ENCODE data around the gene MTCL1. TPM values are rescaled to one million over a fixed set of nuclear protein-coding genes. Genes with fewer than 3 reads are reported as not detected.

The MTCL1 gene
- total RNA-seq, 1 experiment from 2014 or later: 22.7 TPM

DNA sequence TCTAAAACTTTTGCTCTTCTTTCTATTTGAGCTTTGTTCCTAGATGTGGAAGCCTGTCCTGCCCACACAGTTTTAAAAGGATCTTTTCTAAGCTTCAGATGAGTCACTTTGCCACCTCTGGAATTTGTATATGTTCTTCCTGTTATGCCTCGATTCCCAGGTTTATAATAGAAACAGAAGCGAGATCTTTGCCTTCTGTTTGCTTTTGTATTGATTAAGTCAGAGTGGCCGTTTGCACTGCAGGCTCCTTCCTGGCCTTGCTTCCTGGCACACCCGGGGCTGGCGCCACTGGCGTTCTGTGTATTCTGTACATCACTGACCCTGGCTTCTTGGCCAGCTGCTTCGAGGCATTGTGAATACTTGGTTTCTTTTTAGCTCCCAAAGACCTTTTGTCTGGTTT, 91.8 kb downstream of the MTCL1 start:
- H3K27ac ChIP-seq (ENCODE audit: low read depth, low read length): peak overlapping the region; percentile 20; the same call in 1 of the 2 replicates
- RAD21 ChIA-PET (ENCODE audit: low non-redundant PET in 1 of 2, low total read pairs in 2 of 2, uncharacterized antibody in 2 of 2, unreplicated experiment in 2 of 2): no interaction called here
- intact Hi-C loops (cut with micrococcal nuclease): loop anchor here (10.0 kb wide), 1 partner anchor 102 kb away; no protein-coding TSS in a partner anchor
- TF ChIP-seq, protein P1, sequence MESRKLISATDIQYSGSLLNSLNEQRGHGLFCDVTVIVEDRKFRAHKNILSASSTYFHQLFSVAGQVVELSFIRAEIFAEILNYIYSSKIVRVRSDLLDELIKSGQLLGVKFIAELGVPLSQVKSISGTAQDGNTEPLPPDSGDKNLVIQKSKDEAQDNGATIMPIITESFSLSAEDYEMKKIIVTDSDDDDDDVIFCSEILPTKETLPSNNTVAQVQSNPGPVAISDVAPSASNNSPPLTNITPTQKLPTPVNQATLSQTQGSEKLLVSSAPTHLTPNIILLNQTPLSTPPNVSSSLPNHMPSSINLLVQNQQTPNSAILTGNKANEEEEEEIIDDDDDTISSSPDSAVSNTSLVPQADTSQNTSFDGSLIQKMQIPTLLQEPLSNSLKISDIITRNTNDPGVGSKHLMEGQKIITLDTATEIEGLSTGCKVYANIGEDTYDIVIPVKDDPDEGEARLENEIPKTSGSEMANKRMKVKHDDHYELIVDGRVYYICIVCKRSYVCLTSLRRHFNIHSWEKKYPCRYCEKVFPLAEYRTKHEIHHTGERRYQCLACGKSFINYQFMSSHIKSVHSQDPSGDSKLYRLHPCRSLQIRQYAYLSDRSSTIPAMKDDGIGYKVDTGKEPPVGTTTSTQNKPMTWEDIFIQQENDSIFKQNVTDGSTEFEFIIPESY (IDR thresholded peaks at IDR 0.05; ENCODE audit: extremely low read depth, insufficient replicate concordance, low read length): no peak
- TF ChIP-seq EZH2phosphoT487 (IDR thresholded peaks at IDR 0.05; ENCODE audit: borderline replicate concordance) (no peak), YY1 (IDR thresholded peaks at IDR 0.05; ENCODE audit: extremely low read depth, insufficient replicate concordance, low read depth, low read length) (no peak), POLR2A (IDR thresholded peaks at IDR 0.05; ENCODE audit: borderline replicate concordance, extremely low read depth, insufficient read depth, insufficient read length) (no peak), ELF1 (IDR thresholded peaks at IDR 0.05; ENCODE audit: borderline replicate concordance, low read depth) (no peak), CEBPB (IDR thresholded peaks at IDR 0.05; ENCODE audit: low read depth) (no peak), FOSL1 (IDR thresholded peaks at IDR 0.05; ENCODE audit: low read depth) (peak; percentile 13; the same call in 1 of the 2 replicates), ZFX (IDR thresholded peaks at IDR 0.05) (no peak)
- H3K9me2 ChIP-seq (ENCODE audit: insufficient read depth): no peaks in the 10 kb centered on the region
- no peaks in the 10 kb centered on the region for H4K20me1 ChIP-seq (ENCODE audit: insufficient read depth)
- no peak overlapping the region for H3K9ac ChIP-seq (ENCODE audit: low read length)
- no peaks in the 10 kb centered on the region for H3K36me3 ChIP-seq (ENCODE audit: control insufficient read depth in 1 of 2, insufficient read depth in 2 of 2, low read length in 2 of 2)
- H3K27me3 ChIP-seq (ENCODE audit: insufficient read depth, low read length): no peaks in the 10 kb centered on the region
- no peak for ATAC-seq
- no peaks in the 10 kb centered on the region for H3K9me3 ChIP-seq (ENCODE audit: control insufficient read depth in 1 of 2, insufficient read depth in 1 of 2, low read depth in 1 of 2, low read length in 2 of 2)
- H3K4me3 ChIP-seq (replicated peaks in 1 of 2; ENCODE audit: low read depth in 1 of 2, low read length in 2 of 2): no peak overlapping the region
- H3K4me2 ChIP-seq (ENCODE audit: low read length): peak overlapping the region; percentile 49
- BruUV-seq (replicated peaks): no TSS peak
- no peak overlapping the region for H2AFZ ChIP-seq (ENCODE audit: low read depth, low read length, poor library complexity, severe bottlenecking)
- H3K4me1 ChIP-seq (ENCODE audit: control insufficient read depth in 1 of 2, insufficient read depth in 2 of 2, low read length in 2 of 2): peaks cover 75 to 86% of the 10 kb centered on the region in 2 experiments
- no peaks in the 10 kb centered on the region for H3K79me2 ChIP-seq (ENCODE audit: insufficient read depth, low read length)
- POLR2A ChIA-PET: no interaction called here
- CTCF ChIA-PET: interaction anchor here (1.1 kb wide), 1 partner anchor 100 kb away, joined by 3 read pairs; no protein-coding TSS in a partner anchor
- DNase-seq (ENCODE audit: low read depth, low spot score): no peak

GRCh38 chr18:8799001-8799400, 93.6 kb downstream of the MTCL1 start:
- intact Hi-C loops (cut with micrococcal nuclease): loop anchor here (10.0 kb wide), 1 partner anchor 104 kb away; no protein-coding TSS in a partner anchor
- CTCF ChIA-PET: no interaction called here
- ATAC-seq: peak; percentile 66
- Histone ChIP-seq H3K9me2 (ENCODE audit: insufficient read depth) (no peaks in the 10 kb centered on the region), H3K79me2 (ENCODE audit: insufficient read depth, low read length) (no peaks in the 10 kb centered on the region), H3K27me3 (ENCODE audit: insufficient read depth, low read length) (no peaks in the 10 kb centered on the region), H3K4me1 (ENCODE audit: control insufficient read depth in 1 of 2, insufficient read depth in 2 of 2, low read length in 2 of 2) (peaks cover 71 to 86% of the 10 kb centered on the region in 2 experiments), H3K9ac (ENCODE audit: low read length) (peak overlapping the region; percentile 54), H3K4me3 (replicated peaks in 1 of 2; ENCODE audit: low read depth in 1 of 2, low read length in 2 of 2) (no peak overlapping the region), H3K4me2 (ENCODE audit: low read length) (peak overlapping the region; percentile 70), H3K36me3 (ENCODE audit: control insufficient read depth in 1 of 2, insufficient read depth in 2 of 2, low read length in 2 of 2) (no peaks in the 10 kb centered on the region), H3K9me3 (ENCODE audit: control insufficient read depth in 1 of 2, insufficient read depth in 1 of 2, low read depth in 1 of 2, low read length in 2 of 2) (no peaks in the 10 kb centered on the region), H2AFZ (ENCODE audit: low read depth, low read length, poor library complexity, severe bottlenecking) (no peak overlapping the region), H4K20me1 (ENCODE audit: insufficient read depth) (no peaks in the 10 kb centered on the region), H3K27ac (ENCODE audit: low read depth, low read length) (no peak overlapping the region; the same call in 1 of the 2 replicates)
- POLR2A ChIA-PET: no interaction called here
- no peak for DNase-seq (ENCODE audit: low read depth, low spot score)
- RAD21 ChIA-PET (ENCODE audit: low non-redundant PET in 1 of 2, low total read pairs in 2 of 2, uncharacterized antibody in 2 of 2, unreplicated experiment in 2 of 2): no interaction called here
- no TSS peak for BruUV-seq (replicated peaks)
- TF ChIP-seq SRF (IDR thresholded peaks at IDR 0.05; ENCODE audit: low read depth) (no peak), ATF3 (IDR thresholded peaks at IDR 0.05) (no peak), EGR1 (IDR thresholded peaks at IDR 0.05; ENCODE audit: low read depth) (no peak), CEBPB (IDR thresholded peaks at IDR 0.05; ENCODE audit: low read depth) (no peak), ZFX (IDR thresholded peaks at IDR 0.05) (no peak), JUND (IDR thresholded peaks at IDR 0.05) (no peak), ELF1 (IDR thresholded peaks at IDR 0.05; ENCODE audit: borderline replicate concordance, low read depth) (no peak), ZNF274 (IDR thresholded peaks at IDR 0.05; ENCODE audit: low read depth, low read length) (no peak), CBX3 (IDR thresholded peaks at IDR 0.05; ENCODE audit: low read depth) (no peak)
- TF ChIP-seq, protein P2, sequence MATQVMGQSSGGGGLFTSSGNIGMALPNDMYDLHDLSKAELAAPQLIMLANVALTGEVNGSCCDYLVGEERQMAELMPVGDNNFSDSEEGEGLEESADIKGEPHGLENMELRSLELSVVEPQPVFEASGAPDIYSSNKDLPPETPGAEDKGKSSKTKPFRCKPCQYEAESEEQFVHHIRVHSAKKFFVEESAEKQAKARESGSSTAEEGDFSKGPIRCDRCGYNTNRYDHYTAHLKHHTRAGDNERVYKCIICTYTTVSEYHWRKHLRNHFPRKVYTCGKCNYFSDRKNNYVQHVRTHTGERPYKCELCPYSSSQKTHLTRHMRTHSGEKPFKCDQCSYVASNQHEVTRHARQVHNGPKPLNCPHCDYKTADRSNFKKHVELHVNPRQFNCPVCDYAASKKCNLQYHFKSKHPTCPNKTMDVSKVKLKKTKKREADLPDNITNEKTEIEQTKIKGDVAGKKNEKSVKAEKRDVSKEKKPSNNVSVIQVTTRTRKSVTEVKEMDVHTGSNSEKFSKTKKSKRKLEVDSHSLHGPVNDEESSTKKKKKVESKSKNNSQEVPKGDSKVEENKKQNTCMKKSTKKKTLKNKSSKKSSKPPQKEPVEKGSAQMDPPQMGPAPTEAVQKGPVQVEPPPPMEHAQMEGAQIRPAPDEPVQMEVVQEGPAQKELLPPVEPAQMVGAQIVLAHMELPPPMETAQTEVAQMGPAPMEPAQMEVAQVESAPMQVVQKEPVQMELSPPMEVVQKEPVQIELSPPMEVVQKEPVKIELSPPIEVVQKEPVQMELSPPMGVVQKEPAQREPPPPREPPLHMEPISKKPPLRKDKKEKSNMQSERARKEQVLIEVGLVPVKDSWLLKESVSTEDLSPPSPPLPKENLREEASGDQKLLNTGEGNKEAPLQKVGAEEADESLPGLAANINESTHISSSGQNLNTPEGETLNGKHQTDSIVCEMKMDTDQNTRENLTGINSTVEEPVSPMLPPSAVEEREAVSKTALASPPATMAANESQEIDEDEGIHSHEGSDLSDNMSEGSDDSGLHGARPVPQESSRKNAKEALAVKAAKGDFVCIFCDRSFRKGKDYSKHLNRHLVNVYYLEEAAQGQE (IDR thresholded peaks at IDR 0.05; ENCODE audit: low read depth): no peak

Data from HCT116 (cell line).